HepG2 (cell line): Measurements from ENCODE around the gene DQX1. TPM values are rescaled to one million over a fixed set of nuclear protein-coding genes. Genes with fewer than 3 reads are reported as not detected.

Experiments
- FOXO1 ChIP-seq: sonication (generic); formaldehyde crosslinking; IDR thresholded peaks from 2 replicates; pipeline ENCODE4 v1.4.0; 2020; ENCODE audit warnings: missing genetic modification reagents
- KIAA2018 ChIP-seq: sonication (generic); formaldehyde crosslinking; IDR thresholded peaks from 2 replicates; pipeline ENCODE4 v1.5.0; 2020; ENCODE audit warnings: mild to moderate bottlenecking, missing genetic modification reagents, borderline replicate concordance
- MAFF ChIP-seq: IDR thresholded peaks from 2 replicates; pipeline ENCODE4 v1.6.1; 2011; ENCODE audit warnings: low read depth, low read length, improper control_type of control experiment
- MLLT10 ChIP-seq: sonication (generic); formaldehyde crosslinking; IDR thresholded peaks from 2 replicates; pipeline ENCODE4 v1.4.0; 2020; ENCODE audit warnings: missing genetic modification reagents
- PATZ1 ChIP-seq: sonication (generic); formaldehyde crosslinking; IDR thresholded peaks from 2 replicates; pipeline ENCODE4 v1.4.0; 2020; ENCODE audit warnings: missing genetic modification reagents
- PAX8 ChIP-seq: sonication (generic); formaldehyde crosslinking; IDR thresholded peaks from 2 replicates; pipeline ENCODE4 v1.8.0; 2022; ENCODE audit warnings: mild to moderate bottlenecking, missing genetic modification reagents, borderline replicate concordance
- PAXIP1 ChIP-seq: sonication (generic); formaldehyde crosslinking; conservative IDR thresholded peaks from 2 replicates; pipeline ENCODE4 v1.4.0; 2020; ENCODE audit warnings: mild to moderate bottlenecking, missing genetic modification reagents, moderate library complexity
- SP4 ChIP-seq: sonication (generic); formaldehyde crosslinking; IDR thresholded peaks from 2 replicates; pipeline ENCODE4 v1.8.1; 2023; ENCODE audit warnings: mild to moderate bottlenecking, missing genetic modification reagents
- UBTF ChIP-seq: sonication (generic); formaldehyde crosslinking; IDR thresholded peaks from 2 replicates; pipeline ENCODE4 v1.4.0; 2020; ENCODE audit warnings: mild to moderate bottlenecking, missing genetic modification reagents
- ZBTB8A ChIP-seq: sonication (generic); formaldehyde crosslinking; IDR thresholded peaks from 2 replicates; pipeline ENCODE4 v1.4.0; 2020; ENCODE audit warnings: mild to moderate bottlenecking, low read depth, missing genetic modification reagents, borderline replicate concordance
- polyA plus RNA-seq, 8 experiments: library from polyadenylated mRNA; depleted of rRNA in 3 of 8; stranded (reverse) in 7 of 8; unstranded in 1 of 8; fragments of >200 nt; fragmentation: Illumina TruSeq in 4 of 8; extraction: Trizol in 4 of 8; gene quantifications; 2 replicates each; pipeline versions ENCODE4 v1.2.1 to v1.2.3, GENCODE V29; 2011 to 2016; ENCODE audit warnings: low read depth in 4 of 8, missing spikeins in 1 of 8, mixed read lengths in 1 of 8; ENCODE audit not compliant: insufficient read depth in 1 of 8
- total RNA-seq, 5 experiments: library from RNA; depleted of rRNA; stranded (reverse); fragments of >200 nt; fragmentation: Illumina TruSeq; extraction: Trizol; gene quantifications; 2 replicates each; pipeline ENCODE4 v1.2.3, GENCODE V29; 2016; ENCODE audit warnings: low read depth in 1 of 5

Gene DQX1
- total and polyA plus RNA-seq, 2 of the 13 experiments (the other 11 are each of a cell fraction or from before 2014, with no cell fraction given) = 27.6 to 89.8 TPM

GRCh38 chr2:74482801-74483674 lies 43.0 kb downstream of the DQX1 start, which contains the start of the genes CCDC142 and TTC31 (continued):
- no peak; the same call in 1 of the 2 replicates for TF ChIP-seq KIAA2018 (CRISPR knock-in tag)
- TF ChIP-seq PAXIP1 (CRISPR knock-in tag) = peak; percentile 64
- TF ChIP-seq PAX8 = peak; percentile 75
- TF ChIP-seq UBTF = peak; percentile 92
- TF ChIP-seq ZBTB8A = 0 out of 2 replicates have a peak, but pooled peaks have one; percentile 80
- no peak for TF ChIP-seq MAFF
- TF ChIP-seq MLLT10 = no peak
- TF ChIP-seq FOXO1 (CRISPR knock-in tag) = no peak
- TF ChIP-seq SP4 (CRISPR knock-in tag) = peak; percentile 77
- peak; percentile 53; the same call in 1 of the 2 replicates for TF ChIP-seq PATZ1
